ENCODE measurements around the gene CYP27A1. TPM values are rescaled to one million over a fixed set of nuclear protein-coding genes. Genes with fewer than 3 reads are reported as not detected.

Gene CYP27A1
- total and polyA plus RNA-seq, 9 of the 15 experiments (the other 6 are each of a cell fraction or from before 2014, with no cell fraction given) = 0.20 TPM; not detected in 8

- POLR2A ChIA-PET = interaction anchor here (0.5 kb wide), 1 partner anchor 270 kb away, joined by 3 read pairs; no protein-coding TSS in a partner anchor
- Histone ChIP-seq H4K20me1 (replicated peaks; ENCODE audit: control insufficient read depth, insufficient read depth, low read length) (peaks cover 6% of the 10 kb centered on the region; the same call in 1 of the 2 replicates), H3K4me1 (replicated peaks in 1 of 2; ENCODE audit: control insufficient read depth in 2 of 2, insufficient read depth in 2 of 2, low read length in 2 of 2) (peaks cover 3 to 15% of the 10 kb centered on the region in 2 experiments; a peak in 3 of 5 replicates), H3K36me3 (ENCODE audit: control insufficient read depth, insufficient read depth, low read length) (no peaks in the 10 kb centered on the region), H3K27me3 (ENCODE audit: control insufficient read depth in 2 of 2, insufficient read depth in 2 of 2, low read length in 2 of 2) (peaks cover 0 to 43% of the 10 kb centered on the region in 2 experiments; a peak in 4 of 5 replicates), H2AFZ (ENCODE audit: low read depth, low read length) (no peak overlapping the region), H3K4me3 (no peak overlapping the region), H3K27ac (ENCODE audit: extremely low read depth, low read depth, low read length) (no peak overlapping the region), H3K9me3 (replicated peaks; ENCODE audit: control insufficient read depth, insufficient read depth, low read depth, low read length) (no peaks in the 10 kb centered on the region), H3K9ac (ENCODE audit: insufficient read depth in 1 of 2, low read depth in 2 of 2, low read length in 2 of 2) (no peak overlapping the region), H3K4me2 (ENCODE audit: insufficient read depth, low read length) (no peak overlapping the region), H3K79me2 (ENCODE audit: control insufficient read depth, insufficient read depth, low read length) (no peaks in the 10 kb centered on the region), H3K9me1 (ENCODE audit: control insufficient read depth, insufficient read depth, low read length) (no peaks in the 10 kb centered on the region)
- no TSS peak for BruUV-seq (replicated peaks)
- CTCF ChIA-PET (ENCODE audit: low intra/inter-chr PET ratio) = interaction anchor here (0.7 kb wide), 1 partner anchor 138 kb away, joined by 3 read pairs; no protein-coding TSS in a partner anchor
- WGBS (ENCODE audit: insufficient coverage, low coverage, missing lambda C conversion rate) = 5% methylated on average over 25 of the region's 47 CpGs
- FAIRE-seq (no peak), DNase-seq (ENCODE audit: extremely low read depth in 1 of 4, low spot score in 3 of 4) (no peak), ATAC-seq (no peak)
- intact Hi-C loops (cut with micrococcal nuclease) = loop anchor here (10.0 kb wide), 1 partner anchor 295 kb away; no protein-coding TSS in a partner anchor
- in situ Hi-C loops (cut with MboI) = loop anchor here (10.0 kb wide), 1 partner anchor 255 kb away; no protein-coding TSS in a partner anchor
- TF ChIP-seq, protein P1, sequence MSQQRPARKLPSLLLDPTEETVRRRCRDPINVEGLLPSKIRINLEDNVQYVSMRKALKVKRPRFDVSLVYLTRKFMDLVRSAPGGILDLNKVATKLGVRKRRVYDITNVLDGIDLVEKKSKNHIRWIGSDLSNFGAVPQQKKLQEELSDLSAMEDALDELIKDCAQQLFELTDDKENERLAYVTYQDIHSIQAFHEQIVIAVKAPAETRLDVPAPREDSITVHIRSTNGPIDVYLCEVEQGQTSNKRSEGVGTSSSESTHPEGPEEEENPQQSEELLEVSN (IDR thresholded peaks at IDR 0.05; ENCODE audit: borderline replicate concordance in 1 of 2, extremely low read depth in 1 of 2, insufficient read depth in 1 of 2, insufficient read length in 1 of 2, low read depth in 1 of 2, low read length in 1 of 2, poor library complexity in 1 of 2, severe bottlenecking in 1 of 2) = no peak
- TF ChIP-seq CTCF (IDR thresholded peaks at IDR 0.05 in 2 of 3, conservative IDR thresholded peaks at IDR 0.05 in 1 of 3; ENCODE audit: insufficient read depth in 2 of 3, low read depth in 1 of 3, low read length in 3 of 3) (no peak), MEF2A (IDR thresholded peaks at IDR 0.05; ENCODE audit: control insufficient read depth, low read depth, low read length) (no peak), ZC3H11A (IDR thresholded peaks at IDR 0.05; ENCODE audit: low read depth, low read length) (no peak), MTA3 (IDR thresholded peaks at IDR 0.05; ENCODE audit: borderline replicate concordance) (no peak), ARNT (IDR thresholded peaks at IDR 0.05) (no peak), HDGF (IDR thresholded peaks at IDR 0.05) (no peak), ZNF165 (CRISPR knock-in tag; IDR thresholded peaks at IDR 0.05; ENCODE audit: borderline replicate concordance) (no peak), SIN3A (IDR thresholded peaks at IDR 0.05; ENCODE audit: borderline replicate concordance in 2 of 2, control insufficient read depth in 1 of 2, low read depth in 2 of 2, low read length in 2 of 2) (no peak)
Measured at GRCh38 chr2:218859988-218860831, 78.3 kb downstream of the CYP27A1 start.

Data from K562 (cell line).